NCI-H748 treated with DMSO at 0.1 percent for 48 hours (cell line): ENCODE measurements around the gene KCNN3.

Source experiments
- DNase-seq: peaks from one replicate; lab custom pipeline; 2025; lab: John Stamatoyannopoulos, UW

KCNN3 gene

DNA sequence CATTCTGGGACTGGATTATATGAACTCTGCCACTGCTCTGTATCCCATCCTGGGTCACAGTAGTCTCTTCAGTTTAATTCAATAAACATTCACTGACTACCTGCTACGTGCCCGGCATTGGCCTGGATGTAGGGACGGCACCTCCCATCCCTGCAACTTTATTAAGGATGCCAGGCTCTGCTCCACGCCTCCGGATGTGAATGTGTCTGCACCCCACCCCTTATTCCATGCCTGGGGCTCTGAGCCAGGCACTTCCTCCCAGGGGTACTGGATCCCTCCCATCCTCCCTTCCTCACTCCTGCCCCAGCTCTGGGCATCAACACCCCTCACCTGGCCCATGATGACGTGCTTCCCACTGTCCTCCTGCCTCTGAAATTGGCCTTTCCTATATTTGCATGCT lies 53.7 kb downstream of the KCNN3 start:
- no peak for DNase-seq

DNA sequence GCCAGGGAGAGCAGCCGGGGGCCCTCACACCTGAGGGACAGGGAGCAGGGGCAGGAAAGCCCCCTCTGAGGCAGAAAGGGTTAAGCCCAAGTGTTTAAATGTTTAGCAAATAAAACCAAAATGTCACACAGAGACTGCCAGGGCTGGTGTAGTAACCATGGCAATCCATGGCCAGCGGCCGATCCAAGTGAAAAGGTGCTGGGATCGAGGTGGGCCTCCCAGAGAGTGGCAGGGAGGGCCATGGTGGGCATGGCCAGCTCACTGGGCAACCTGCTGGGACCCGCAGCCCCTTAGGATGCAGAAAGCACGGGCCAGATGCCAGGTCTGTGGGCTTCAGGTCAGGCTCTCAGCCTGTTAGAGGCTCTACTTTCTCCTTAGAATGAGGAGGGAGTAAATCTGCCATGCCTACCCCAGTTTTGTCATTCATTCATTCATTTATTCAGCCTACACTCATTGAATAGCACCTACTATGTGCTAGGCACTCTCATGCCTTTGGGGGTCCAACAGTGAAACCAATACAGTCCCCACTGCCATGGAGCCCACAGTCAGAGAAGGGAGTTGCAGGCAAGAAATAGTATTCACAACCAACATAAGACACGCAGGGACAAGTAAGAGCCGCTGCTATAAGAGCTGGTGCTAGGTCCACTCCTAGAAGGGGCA lies 56.1 kb downstream of the KCNN3 start:
- DNase-seq, result no peak

DNA sequence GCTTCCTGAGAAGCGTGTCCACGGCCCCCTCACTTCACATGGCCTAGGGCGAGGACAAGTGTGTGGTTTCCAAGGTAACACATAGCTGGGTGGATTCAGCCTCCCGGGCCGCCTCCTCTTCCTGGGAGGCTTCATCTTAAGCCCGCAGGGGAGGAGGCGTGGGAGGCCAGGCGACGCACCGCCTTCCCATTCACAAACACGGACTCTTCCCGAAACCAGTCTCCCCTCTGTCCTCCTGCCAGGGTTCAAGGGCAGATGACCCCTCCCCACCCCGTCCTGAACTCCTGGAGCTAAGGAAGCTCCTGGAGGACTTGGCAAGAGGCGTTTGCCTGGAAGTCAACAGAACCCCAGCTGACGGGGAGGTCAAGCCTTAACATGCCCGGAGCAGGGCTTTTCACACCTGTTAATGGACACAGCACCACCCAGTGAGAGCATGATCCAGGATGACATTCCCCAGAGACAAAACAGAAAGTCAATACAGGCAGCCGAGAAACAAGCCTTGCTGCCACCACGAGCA lies 56.7 kb downstream of the KCNN3 start:
- peak; percentile 85 for DNase-seq

DNA sequence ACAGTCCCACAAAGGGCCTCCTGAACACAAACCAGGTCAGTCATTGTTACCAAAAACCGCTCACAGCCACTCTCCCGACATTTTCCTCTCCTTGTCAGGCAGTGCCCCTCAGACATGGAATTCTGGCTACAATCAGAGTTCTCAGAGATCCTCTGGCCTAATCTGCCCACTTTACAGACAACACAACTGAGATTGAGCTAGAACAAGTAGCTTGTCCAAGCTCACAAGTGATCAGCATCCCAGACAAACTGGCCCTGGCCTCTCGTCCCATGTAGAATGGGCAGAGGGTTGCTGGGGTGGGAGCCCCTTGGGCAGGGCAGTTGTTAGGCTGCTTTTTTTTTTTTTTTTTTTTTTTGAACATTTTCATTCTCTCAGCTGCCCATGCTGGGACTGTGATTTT lies 57.2 kb downstream of the KCNN3 start:
- no peak for DNase-seq

DNA sequence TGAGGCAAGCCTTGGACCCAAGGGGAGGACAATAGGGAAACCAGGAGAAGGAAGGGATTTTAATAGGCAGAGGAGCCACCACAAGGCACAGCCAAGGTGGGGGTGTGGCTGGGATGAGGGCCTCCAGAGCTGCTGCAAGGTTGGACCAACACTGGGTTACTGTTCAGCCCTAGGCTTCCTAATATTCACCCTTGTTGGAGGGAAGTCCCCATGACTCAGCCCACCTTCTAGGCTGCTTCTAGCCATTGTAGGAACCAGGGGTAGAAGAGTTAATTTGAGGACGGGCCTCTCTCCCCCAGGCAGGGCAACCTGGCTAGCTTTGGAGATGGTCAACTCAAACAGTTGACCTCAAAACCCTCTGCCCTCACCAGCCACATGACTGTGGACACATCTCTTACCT lies 59.5 kb downstream of the KCNN3 start:
- DNase-seq, result no peak

DNA sequence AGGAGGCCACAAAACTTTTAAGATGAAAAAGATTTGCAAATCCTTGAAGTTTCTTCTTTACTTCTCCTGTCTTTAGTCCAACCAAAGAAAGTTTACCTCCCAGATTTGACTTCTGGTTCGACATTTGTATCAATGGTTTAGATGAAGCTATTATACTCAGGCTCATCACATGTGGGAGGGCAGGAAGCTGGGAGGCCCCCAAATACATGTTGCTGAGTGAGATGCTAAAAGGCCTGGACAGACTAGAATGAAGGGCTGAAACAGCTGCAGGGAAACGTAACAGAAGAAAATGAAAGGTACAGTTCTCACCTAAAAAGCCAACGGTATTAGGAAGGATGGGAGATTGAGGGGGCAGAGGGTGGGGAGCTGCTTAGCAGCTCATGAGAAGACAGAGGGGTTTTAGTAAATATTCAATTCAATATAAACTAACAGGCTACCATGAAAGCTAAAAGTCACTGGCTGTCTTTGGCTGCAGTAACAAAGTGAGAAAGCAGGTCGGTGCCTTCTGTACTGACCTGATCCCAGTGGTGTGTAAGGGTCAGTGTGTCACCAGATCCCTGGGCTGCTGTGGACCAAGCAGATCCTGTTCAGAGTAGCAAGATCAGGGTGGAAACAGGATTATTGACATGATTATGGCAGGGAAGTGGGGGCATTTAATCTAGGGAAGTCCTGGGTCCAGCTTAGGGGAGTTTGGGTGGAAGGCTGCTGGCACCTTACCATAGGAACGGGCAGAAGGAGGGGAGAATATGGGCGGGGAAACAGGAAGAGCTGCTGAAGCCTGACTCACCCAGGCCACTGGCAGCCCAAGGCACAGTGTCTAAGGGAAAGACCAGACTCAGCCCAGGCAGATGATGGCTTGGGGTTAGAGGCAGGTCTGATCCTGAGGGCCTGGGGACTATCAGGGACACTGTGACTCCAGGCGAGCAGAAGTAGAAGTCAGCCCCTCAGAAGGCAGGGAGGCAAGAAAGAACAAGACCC lies 60.4 kb downstream of the KCNN3 start:
- DNase-seq, result no peak

DNA sequence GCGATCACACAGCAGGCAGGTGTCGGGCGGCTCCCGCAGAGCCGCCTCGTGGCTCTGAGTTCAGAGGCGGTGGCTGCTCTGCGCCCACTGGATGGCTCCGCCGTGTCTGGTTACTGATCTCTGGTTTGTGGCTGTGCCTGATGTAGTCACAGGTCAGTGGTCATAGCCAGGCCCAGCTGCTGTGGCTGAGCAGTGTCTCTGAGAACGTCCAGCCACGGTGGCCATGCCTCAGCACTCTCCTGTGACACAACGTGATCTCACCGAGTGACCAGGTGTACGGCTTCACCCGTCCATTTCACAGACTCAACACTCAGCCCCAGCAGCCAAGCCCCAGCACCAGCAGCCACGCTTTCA lies 61.2 kb downstream of the KCNN3 start:
- DNase-seq, result no peak

DNA sequence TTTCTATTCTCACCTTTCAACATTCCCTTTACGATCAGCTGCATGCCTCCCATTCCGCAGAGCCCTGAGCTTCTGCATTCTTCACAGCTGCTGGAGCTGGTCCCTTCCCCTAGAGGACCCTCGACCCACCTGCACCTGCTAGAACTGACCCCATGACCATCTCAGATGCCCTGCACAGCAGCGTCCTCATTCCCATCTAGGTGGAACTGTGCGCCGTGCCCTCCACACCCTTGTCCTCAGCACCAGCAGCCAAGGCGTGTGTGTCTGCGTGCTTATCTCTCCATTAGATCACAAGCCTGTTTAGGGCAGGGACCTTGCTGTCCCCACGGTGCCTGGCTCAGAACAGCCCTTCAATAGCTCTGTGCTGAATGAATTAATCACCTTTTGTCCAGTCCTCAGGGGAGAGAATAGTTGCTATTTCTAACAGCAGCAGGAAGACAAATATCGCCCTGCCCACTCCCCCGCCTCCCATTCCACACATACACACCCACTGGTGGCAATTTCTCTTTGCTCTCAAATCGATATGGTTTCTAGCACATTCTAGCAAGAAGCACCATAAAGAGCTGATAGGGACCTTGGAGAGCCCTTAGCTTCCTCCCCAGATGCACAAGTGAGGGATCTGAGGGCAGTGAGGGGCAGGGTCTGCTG lies 61.7 kb downstream of the KCNN3 start:
- DNase-seq, result no peak

DNA sequence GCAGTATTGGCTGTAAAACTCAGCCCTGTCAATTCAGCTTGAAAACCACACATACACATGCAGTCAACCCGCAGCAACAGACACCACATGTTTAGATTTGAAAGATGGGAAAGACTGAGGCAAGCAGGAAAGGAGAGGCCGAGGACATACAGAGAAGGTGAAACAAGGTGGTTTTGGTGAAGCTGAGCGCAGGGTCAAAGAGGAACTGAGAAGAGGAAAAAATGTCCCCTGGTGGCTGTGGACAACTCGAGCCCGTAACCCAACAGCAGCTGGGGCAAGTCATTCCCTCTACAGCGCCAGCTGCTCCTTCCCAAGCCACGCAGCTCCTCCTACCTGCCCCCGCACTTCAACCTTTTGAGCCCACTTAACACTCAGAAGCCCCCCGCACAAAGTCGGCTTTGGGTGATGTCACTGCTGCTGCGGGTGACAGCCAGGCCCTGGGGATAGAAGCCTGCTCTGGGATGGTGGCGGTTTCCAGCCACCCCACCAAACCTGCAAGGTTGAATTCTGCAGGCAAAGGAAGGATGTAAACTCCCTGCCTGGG lies 63.0 kb downstream of the KCNN3 start:
- no peak for DNase-seq

DNA sequence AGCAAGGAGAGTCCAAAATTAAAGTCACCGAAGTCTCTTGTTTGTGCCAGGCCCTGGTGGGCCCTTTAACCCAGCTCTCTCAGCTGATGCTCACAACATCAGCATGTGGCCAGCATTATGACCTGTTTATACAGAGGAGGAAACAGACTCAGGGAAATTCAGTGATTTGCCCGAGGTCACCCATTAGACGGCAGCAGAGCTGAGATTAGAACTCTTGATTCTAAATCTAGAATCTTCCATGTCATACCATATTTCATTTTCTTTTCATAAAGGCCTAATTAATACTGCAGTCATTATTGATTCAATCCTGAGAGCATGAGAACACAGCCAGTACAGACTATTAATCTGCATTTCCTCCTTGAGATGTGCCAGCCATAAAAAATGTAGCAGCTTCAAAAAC lies 63.7 kb downstream of the KCNN3 start:
- DNase-seq, result no peak

DNA sequence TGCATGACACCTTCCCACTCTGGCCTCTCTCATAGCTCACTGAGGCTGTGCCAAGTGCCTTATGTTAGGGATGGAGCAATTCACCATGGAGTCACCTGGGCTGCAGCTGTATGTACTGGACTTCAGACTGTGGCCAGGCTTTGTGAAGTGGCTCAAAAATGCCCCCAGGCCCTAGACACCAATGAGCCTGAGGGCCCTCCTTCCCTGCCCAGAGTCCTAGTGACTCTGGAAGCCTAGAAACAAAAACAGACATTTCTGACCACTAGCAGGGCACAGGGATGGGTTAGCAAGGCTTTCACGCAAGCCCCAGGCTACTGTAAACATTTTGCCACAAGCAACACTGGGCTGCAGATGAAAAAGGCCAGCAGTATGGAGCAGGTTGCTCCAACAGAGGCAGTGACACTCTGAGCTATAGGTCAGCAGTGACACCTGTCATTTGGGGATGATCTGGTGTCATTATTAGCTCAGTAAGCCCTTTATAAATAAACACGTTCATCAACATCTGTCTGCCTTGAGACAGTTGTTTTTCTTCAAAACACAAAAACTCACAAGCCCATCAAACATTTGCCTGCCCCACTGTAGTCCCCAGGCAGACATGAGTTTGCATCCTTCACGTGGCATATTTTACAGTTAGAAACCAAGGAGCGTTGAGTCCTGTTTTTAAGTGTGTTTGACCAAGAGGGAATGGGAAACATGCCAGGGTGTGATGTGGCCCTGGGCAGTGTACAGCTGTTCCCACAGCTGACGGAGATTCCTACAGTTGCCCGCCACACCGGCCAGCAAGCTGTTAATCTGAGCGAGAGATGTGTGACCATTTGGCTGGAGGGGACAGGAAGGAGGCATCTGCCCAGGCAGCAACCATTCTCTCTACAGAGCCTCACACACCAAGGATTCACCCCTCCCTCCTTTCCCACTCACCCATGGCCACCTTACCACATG lies 66.8 kb downstream of the KCNN3 start:
- DNase-seq, result no peak

DNA sequence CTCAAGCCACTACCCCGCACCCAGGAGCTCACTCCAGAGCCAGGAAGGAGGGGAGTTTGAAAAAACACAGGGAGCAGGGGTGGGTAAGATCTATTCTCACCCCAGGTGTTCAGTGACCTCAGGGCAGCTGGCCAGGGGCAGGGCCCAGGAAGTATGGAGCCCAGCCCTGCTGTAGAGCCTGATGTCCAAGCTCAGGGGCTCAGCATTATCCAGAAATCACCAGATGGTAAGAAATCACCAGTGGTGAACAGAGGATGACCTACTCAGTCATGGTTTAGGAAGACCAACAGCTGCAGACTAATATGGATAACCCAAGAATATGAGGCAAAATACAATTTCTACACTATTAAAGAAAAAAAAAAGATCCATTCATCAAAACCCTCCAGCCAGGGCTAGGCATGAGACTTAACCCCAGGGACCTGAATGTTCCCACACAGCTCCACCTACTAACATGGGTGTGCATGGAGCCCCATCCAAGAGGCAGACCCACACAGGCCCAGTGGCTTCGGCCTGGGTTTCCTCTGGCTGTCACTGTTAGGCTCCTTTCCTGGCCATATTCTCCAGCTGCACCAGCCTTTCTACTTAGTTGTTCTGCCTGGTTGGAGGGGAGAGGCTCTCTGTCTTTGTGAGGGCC lies 67.6 kb downstream of the KCNN3 start:
- no peak for DNase-seq

DNA sequence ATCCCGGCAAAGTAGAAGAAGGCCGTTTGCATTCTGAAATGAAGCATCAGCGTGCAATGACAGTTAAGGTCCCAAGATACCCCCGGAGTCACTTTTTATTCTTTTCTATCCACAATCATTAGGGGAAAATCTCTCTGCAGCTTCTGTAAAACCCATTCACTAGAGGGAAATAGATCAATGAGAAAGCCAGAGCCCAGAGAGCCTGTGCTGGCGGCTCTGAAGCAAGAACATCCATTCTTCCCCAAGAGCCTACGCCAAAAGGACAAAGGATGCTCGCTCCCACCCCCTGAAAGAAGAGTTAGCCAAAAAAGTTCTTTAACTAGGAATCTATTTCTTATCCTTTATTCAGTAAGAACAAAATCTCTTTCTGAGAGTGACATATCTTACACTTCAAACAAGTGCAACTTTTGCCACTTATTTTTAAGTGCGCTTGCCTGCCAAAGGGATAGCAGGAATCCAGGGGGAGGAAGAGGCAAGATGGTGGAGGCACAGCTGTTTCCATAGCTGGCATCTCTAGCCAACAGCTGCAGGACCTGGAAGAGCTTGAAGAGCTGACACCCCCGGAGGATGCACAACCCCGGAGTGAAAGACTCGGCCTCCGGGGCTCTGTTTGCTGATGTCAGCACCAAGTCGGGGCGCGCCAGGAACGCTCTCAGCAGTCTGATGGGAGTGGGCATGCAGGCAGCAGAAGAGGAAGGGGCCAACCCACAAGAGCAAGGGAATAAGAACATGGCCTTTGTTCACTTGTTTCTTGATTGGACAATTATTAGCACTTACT lies 68.7 kb downstream of the KCNN3 start:
- no peak for DNase-seq

DNA sequence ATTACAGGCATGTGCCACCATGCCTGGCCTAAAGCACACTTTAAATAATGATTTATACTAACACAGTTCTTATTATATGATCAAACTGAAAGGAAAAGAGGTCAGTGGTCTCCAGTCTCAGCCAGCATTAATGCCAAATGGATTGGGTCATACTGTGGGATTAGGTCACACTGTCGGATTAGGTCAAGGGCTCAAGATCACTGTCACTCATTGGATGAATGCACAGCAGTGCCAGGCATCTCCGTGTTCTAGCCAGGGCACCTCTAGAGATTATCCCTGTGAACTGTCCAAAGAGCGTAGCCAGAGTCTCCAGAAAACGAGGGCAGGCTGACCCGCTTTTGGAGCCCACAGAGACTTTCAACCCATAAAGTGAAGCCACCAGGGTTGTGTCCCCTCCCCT lies 70.9 kb downstream of the KCNN3 start:
- DNase-seq, result no peak

DNA sequence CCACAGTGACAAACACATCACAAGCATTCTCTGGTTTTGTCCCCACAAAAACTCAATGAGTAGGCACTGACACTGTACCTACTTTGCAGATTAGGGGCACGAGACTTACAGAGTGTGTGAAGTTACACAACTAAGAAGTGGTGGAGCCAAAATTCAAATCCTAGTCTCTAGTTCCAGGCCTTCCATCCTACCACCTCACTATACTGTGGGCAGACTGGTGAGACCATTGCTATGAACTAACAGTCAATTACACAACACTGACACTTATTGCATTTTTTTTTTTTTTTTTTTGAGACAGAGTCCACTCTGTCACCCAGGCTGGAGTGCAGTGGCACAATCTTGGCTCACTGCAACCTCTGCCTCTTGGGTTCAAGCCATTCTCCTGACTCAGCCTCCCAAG lies 71.4 kb downstream of the KCNN3 start:
- DNase-seq, result no peak

DNA sequence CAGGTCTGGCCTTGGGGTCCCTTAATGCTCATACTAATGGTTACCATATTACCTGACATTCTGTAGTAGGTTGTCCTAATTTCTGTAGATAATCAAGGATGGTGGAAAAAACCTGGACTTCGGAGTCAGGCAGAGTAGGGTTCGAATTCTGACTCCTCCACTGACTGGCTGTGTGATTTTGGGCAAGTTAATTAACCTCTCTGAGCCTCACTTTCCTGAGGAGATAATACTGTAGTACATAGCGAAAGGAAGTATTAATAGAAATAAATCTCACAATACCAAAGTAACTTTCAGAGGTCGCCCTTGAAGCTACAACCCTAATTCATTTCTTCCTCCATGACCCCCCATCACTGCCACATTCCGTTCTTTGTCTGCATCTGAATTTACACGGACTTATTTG lies 72.9 kb downstream of the KCNN3 start:
- no peak for DNase-seq

DNA sequence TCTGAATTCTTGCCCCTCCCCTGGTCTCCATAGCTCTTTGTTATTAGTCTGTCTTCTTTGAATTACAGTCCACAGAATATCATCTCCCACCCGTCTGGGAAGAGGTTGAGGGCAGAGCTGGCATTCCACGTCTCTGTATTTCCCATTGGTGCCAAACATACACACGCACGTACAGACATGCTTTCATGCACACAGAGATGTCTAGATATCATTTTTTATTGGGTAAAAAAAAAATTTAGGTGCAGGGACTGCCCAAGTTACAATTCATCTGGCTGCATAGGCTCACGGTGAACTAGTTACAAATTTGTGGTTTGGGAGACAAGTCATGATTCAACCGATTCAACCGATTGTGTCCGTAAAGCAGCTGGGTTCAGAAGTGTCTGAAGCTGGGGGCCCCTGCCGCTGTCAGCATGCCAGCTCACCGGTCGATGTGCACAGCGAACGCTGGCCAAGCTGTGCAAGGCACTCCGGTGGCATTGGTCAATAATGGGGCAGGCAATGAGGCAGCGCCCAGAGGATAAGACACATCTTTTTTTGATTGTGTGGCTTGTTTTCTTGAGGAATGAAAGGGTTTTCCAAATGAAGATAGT lies 73.7 kb downstream of the KCNN3 start:
- no peak for DNase-seq

DNA sequence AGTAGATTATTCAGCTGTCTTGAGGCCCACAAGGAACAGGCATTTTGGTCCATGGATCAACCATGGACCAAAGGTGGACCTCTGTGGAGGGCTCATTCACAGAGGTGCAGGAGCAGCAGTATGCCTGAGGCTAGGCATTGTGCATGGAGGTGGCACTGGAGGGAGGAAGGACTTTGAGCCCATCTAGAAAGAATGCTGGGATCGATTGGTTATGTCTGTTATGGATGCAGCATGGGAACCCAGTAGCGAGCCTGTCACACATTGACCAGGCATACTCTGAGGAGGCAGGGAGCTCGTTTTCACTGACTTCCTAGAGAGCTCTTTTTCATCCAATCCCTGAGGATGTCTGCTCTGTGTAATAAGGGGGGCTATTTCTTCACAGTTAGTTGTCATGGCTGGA lies 75.5 kb downstream of the KCNN3 start:
- DNase-seq, result no peak

DNA sequence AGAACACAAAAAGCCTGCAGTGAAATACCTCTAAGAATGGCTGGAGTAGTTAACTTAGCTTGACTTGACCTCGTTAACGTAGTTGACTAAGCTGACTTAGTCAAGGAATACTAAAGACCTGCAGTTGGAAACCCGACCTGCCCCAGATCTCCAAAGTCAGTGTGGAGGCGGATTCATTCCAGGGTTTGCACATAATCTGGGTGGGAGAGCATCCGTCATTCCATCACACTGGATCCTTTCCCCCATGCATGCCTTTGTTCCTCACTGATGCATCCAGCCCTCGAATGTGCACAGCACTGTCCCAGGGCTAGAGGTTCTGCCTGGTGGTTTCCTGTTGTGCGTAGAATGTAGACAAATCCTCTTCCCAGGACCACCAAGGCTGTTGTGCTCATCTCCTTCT lies 76.4 kb downstream of the KCNN3 start:
- DNase-seq, result no peak

DNA sequence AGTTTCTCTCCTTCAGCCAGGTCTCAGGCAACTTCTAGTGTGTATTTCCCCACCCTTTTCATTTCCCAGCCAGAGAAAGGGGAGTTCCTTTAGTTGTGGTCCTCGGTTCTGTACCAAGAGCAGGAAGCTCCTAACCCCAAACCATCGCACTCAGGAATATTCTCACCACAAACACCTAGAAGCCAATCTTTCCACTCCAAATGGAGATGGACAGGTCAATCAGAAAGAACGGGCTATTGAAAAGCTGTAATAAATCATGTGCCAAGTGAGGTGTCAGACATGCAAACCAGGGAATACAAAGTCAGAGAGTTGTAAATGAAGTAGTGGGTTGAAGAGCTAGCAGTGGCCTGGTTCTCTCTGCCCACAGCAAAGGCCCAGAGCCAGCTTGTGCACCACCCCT lies 77.2 kb downstream of the KCNN3 start:
- no peak for DNase-seq
